HTR-8/SVneo (cell line): Measurements from ENCODE around the gene RASL12.
"Not testable (repeated sequence)": the region's sequence is repeated elsewhere in the genome, so short reads cannot be mapped to it uniquely, and the experiment has no call there.

Experiments
- DNase-seq: peaks from one replicate; pipeline ENCODE4 v3.0.0; 2011; ENCODE audit warnings: low spot score, mixed read lengths; ENCODE audit not compliant: insufficient read length
- FAIRE-seq: peaks from 2 replicates; lab custom pipeline; 2011; peaks lifted over from hg19 to GRCh38; lab: Jason Lieb, UNC

Gene RASL12

GRCh38 chr15:65058394-65059368 lies 9.1 kb downstream of the RASL12 start:
- FAIRE-seq (no peak), DNase-seq (no peak)

DNA sequence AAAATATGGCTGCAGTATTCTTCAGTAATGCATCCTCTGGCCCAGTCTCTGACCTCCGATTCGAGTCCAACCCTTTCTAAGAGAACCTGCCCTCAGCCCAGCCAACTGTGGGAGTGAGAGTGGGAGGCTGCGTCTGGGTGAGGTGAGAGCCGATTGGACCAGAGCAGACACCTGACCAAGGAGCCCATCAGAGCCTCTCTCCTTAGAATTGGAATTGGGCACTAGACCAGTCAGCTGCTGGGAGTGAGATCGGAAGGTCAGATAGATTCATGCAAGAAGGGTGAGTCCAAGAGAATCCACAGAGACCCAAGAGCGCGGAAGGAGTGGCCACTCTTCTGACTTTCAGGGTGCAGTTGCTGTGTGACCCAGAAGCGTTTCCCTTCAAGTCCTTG lies 10.2 kb downstream of the RASL12 start:
- no peak for DNase-seq

GRCh38 chr15:65056868-65057548 lies 10.8 kb downstream of the RASL12 start:
- FAIRE-seq (peak; percentile 58), DNase-seq (peak; percentile 53)

More for the DNA sequence above, 10.2 kb downstream of the RASL12 start:
- no peak for FAIRE-seq

DNA sequence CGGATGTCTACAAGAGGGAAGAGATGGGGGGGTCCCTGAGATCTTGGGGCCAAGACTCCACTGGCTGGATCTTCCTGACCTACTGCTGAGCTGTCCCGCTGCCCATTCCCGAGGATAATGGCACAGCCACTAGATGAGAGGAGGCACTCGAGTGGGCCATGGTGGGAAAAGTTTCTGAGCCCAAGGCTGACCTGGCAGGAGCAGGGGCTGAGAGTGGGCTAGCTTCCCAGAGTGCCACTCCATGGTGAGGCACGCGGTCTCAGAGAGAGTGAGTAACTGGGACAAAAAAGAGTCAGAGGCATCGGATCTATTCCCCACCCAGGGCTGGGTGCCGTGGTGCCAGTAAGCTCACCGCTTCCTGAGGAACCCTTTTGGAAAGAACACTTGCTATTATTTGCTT lies 11.7 kb downstream of the RASL12 start:
- DNase-seq (no peak), FAIRE-seq (no peak)

DNA sequence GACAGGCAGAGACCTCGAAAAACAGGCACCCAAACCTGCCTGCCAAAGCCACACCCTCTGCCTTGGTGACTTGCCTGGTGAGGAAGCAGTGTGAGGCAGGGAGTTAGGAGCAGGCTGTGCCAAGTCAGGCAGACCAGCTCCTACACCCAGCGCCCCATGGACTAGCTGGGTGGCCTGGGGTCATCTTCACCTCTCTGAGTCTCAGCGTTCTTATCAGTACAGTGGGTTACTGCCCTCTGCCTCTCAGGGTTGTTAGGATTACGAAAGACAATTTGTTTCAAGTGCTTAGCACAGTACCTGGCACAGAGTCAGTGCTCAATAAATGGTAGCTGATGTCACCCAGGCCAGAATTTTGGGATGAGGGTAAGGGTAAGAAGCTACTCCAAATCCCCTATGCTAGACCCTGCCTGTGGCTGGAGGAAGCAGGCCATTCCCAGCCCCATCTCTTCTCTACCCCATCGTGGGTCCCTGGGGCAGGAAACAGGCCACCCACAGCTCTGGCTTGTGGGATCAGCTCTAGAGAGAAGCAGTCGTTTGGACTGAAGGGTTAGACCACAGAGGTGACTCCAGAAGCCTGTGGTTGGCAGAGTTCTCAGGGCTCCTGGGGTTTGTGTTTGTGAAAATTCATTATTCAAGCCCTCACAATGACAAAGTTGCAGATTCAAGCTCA lies 12.5 kb downstream of the RASL12 start:
- no peak for DNase-seq
- no peak for FAIRE-seq

DNA sequence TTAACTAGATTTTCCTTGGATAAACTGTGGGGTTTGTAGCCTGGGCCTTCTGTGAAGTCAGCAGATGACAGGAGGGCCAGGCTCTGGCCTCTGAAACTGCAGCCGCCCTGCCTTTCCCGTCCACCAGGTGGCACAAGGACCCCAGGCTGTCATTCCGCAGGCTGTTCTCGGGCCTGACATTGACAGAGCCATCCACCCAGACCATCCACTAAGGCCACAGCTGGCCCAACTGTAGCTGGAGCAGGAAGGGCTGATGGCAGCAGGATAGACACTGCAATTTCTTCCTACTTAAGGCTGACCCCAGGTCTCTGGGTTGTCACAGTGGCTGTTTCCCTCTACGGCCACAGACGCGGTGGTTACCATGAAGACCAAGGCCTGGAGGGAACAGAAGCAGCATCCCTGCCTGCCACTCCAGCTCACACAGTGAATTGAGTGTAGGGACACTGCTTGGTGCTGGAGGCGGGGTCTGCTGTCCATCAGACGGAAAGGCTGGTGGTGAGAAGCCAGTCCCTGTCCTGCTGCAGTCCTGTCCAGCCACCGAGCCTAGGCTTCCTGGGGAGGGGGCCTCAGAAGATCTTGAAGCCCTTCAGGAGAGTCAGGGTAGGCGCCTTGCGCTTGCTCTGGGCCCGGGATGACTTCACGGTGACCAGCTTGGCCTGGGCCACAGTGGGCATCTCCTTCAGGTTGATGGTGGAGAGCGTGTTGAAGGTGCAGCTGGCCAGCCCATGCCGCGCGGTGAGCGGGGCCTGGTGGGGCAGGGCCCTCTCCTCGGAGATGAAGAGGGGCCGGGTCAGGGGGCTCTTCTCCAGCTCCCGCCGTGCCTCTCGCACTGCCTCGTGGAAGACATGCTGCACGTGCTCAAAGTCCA lies 13.2 kb downstream of the RASL12 start:
- no peak for FAIRE-seq
- DNase-seq = peak; percentile 81

DNA sequence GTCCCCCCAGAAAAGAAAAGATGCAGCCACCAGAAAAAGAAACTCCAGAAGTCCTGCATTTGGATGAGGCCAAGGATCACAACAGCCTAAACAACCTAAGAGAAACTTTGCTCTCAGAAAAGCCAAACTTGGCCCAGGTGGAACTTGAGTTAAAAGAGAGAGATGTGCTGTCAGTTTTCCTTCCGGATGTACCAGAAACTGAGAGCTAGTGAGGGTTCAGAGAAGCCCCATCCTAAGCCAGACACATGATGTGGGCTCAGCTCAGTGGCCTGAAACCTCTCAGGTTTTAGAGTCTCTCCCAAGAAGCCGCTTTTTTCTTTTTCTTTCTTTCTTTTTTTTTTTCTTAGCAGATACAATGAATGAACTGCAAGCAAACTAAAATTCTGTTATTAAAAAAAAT lies 14.8 kb downstream of the RASL12 start:
- no peak for FAIRE-seq
- no peak for DNase-seq

DNA sequence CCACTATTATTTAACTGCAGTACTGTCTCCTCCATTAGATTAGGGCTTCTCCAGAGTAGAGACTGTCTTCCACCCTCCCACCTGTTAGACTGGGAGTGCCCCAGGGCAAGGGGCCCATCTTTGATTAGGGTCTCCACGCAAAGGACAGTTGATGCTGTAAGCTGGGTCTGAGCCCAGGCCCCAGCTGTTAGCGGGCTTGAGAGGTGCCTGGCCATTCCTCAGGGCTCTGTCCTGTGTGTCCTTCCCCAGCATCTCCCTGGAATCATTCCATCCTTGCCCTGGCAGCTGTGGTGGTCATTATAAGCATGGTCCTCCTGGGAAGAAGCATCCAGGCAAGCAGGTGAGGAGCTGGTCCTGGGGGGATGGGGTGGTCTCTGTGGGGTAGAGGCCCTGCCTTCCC lies 16.5 kb downstream of the RASL12 start:
- no peak for FAIRE-seq

DNA sequence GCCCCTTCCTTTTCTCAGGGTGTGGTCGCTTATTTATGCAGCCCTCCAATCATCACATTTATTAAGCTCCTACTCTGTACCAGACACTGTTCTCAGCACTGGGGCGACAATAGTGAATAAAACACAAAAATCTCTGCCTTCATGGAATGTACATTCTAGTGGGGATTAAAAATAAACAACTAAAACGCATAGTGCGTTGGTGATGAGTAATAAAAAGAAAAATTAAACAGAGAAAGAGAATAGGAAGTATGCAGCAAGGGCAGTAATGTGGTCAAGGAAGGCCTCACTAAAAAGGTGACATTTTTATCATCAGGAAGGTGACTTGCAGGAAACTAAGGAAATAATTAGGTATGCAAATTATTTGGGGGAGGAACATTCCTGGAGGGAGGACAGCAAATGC lies 17.5 kb downstream of the RASL12 start:
- FAIRE-seq (no peak), DNase-seq (no peak)

More for the DNA sequence above, 16.5 kb downstream of the RASL12 start:
- no peak for DNase-seq

DNA sequence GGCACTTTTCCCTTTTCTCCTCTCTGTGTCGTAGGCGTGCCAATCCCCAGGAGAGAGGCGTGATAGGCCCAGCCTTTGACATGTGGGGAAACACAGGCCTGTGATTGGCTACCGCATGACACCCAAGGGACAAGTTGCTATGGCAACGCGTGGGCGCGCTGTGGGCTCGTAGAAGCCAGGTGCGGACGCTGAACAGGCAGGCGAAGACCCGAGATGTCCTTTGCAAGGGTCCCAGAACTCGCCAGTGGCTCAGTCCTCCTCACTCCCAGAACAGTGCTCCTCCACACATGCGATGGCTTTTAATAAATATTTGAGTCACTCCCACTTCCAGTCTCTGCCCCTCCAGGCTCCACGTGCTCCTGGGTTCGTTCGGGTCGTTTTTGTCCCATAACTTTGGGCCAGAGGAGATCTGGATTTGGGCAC lies 18.4 kb downstream of the RASL12 start:
- FAIRE-seq = no peak
- DNase-seq = peak; percentile 59

- no peak for FAIRE-seq
Measured at GRCh38 chr15:65048241-65048640, 19.6 kb downstream of the RASL12 start.

GRCh38 chr15:65044724-65045481 lies 22.9 kb downstream of the RASL12 start, which contains the start of gene SLC51B:
Gene SLC51B, plus strand, starts transcription at chr15:65045387. Its CDS starts 4,618 bp downstream, at chr15:65050005.
- DNase-seq = no peak
- no peak for FAIRE-seq

More at GRCh38 chr15:65048241-65048640, 19.6 kb downstream of the RASL12 start:
- no peak for DNase-seq

GRCh38 chr15:65044218-65044617 lies 23.6 kb downstream of the RASL12 start:
- DNase-seq, FAIRE-seq: not testable (repeated sequence)

GRCh38 chr15:65042776-65043327 lies 24.9 kb downstream of the RASL12 start:
- FAIRE-seq = no peak

GRCh38 chr15:65041787-65042186 lies 26.0 kb downstream of the RASL12 start:
- FAIRE-seq (no peak), DNase-seq (no peak)

More at GRCh38 chr15:65042776-65043327, 24.9 kb downstream of the RASL12 start:
- no peak for DNase-seq

GRCh38 chr15:65040461-65040860 lies 27.3 kb downstream of the RASL12 start:
- DNase-seq (no peak), FAIRE-seq (no peak)

DNA sequence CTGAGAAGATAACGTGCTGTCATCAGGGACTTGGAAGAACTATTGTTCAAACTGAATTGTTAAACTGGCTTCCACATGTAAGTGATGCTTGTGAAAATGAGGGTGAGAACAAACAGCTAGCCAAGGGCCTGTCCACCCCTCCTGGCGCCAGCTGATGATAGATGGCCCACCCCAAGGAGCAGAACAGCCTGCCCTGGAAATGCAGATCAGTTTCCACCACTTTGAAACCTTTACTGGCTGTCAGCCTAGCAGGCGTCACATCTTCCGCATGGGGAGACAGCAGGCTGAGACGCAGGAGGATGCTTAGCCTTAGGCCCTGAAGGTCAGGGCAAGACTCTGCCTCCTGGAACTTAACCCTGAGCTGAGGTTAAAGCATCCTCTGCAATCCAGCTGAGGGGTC lies 29.0 kb downstream of the RASL12 start:
- DNase-seq (no peak), FAIRE-seq (no peak)

DNA sequence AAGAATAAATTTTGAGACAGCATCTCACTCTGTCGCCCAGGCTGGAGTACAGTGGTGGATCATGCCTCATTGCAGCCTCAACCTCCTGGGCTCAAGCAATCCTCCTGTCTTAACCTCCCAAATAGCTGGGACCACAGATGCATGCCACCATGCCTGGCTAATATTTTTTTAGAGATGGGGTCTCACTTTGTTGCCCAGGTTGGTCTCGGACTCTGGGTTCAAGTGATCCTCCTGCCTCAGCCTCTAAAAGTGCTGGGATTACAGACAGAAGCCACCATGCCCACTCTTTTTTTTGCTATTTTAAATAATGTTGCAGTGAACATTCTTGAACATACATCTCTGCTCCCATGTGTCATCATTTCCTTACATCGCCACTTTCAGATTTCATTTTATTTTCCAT lies 29.4 kb downstream of the RASL12 start:
- FAIRE-seq = no peak
- DNase-seq = no peak

GRCh38 chr15:65037309-65037708 lies 30.5 kb downstream of the RASL12 start:
- DNase-seq (no peak), FAIRE-seq (no peak)
